ENCODE measurements around the gene DDX3X.

DNA sequence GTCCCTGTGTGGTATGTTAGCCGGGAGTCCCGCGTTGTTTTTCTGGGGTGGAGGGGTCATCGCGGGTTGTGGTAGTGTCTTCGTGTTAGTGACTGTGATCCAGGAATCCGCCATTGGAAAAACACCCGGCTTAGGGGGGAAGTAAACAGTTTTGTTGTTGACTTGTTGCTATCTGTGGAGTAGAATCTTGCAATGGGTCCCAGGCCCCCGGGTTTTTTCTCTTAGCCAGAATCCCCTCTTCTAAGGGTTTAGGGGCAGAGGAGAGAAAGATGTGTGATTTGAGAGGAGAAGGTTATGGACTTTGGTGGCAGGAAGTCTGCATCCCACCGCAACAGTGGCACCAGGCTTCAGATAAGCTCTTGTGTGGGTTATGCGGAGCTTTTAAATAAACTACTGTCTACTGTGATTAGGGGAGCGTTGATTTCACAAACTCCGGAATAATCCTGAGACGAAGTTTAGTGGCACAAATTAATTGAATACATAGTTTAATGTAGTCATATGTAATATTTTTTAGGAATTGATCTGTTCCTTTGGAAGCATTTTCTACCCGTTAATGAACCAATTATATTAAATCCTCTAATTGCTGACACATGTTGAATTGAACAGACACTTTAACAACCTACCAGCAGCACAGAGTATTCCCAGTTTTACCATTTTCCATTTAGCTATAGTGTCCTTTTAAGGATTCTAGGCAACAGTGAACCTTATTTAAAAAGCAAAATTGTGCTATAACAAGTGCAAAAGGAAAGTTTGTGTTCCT is 1.4 kb downstream of the DDX3X start:
- no peak for TF ChIP-seq CTCF (IDR thresholded peaks at IDR 0.05; ENCODE audit: insufficient read depth, low read length)
- TF ChIP-seq, protein P1, sequence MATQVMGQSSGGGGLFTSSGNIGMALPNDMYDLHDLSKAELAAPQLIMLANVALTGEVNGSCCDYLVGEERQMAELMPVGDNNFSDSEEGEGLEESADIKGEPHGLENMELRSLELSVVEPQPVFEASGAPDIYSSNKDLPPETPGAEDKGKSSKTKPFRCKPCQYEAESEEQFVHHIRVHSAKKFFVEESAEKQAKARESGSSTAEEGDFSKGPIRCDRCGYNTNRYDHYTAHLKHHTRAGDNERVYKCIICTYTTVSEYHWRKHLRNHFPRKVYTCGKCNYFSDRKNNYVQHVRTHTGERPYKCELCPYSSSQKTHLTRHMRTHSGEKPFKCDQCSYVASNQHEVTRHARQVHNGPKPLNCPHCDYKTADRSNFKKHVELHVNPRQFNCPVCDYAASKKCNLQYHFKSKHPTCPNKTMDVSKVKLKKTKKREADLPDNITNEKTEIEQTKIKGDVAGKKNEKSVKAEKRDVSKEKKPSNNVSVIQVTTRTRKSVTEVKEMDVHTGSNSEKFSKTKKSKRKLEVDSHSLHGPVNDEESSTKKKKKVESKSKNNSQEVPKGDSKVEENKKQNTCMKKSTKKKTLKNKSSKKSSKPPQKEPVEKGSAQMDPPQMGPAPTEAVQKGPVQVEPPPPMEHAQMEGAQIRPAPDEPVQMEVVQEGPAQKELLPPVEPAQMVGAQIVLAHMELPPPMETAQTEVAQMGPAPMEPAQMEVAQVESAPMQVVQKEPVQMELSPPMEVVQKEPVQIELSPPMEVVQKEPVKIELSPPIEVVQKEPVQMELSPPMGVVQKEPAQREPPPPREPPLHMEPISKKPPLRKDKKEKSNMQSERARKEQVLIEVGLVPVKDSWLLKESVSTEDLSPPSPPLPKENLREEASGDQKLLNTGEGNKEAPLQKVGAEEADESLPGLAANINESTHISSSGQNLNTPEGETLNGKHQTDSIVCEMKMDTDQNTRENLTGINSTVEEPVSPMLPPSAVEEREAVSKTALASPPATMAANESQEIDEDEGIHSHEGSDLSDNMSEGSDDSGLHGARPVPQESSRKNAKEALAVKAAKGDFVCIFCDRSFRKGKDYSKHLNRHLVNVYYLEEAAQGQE (IDR thresholded peaks at IDR 0.05; ENCODE audit: insufficient replicate concordance, low read depth) = no peak

Measured in HL-60 (cell line).